ENCODE results near the gene PLIN1. TPM values are rescaled to one million over a fixed set of nuclear protein-coding genes. Genes with fewer than 3 reads are reported as not detected.

The PLIN1 gene
- total RNA-seq, 1 experiment from 2014 or later: not detected

- Histone ChIP-seq H3K27ac (no peak overlapping the region), H3K36me3 (no peaks in the 10 kb centered on the region), H3K27me3 (0 out of 2 replicates have a peak, but pooled peaks cover 7% of the 10 kb centered on the region), H3K4me3 (no peak overlapping the region), H3K4me1 (peaks cover 4% of the 10 kb centered on the region; the same call in 1 of the 2 replicates), H3K9me3 (replicated peaks) (no peaks in the 10 kb centered on the region)
- DNase-seq: no peak
These were observed 12.1 kb downstream of the PLIN1 start for GRCh38 chr15:89666858-89667705.

GRCh38 chr15:89666184-89666857, 12.8 kb downstream of the PLIN1 start:
- Histone ChIP-seq H3K36me3 (no peaks in the 10 kb centered on the region), H3K9me3 (replicated peaks) (no peaks in the 10 kb centered on the region), H3K27ac (no peak overlapping the region), H3K27me3 (0 out of 2 replicates have a peak, but pooled peaks cover 7% of the 10 kb centered on the region), H3K4me3 (no peak overlapping the region), H3K4me1 (peaks cover 4% of the 10 kb centered on the region; the same call in 1 of the 2 replicates)
- no peak for DNase-seq

- Histone ChIP-seq H3K36me3 (no peaks in the 10 kb centered on the region), H3K27me3 (0 out of 2 replicates have a peak, but pooled peaks cover 4% of the 10 kb centered on the region), H3K4me1 (peaks cover 4% of the 10 kb centered on the region; the same call in 1 of the 2 replicates), H3K4me3 (no peak overlapping the region), H3K9me3 (replicated peaks) (no peaks in the 10 kb centered on the region), H3K27ac (no peak overlapping the region)
- no peak for DNase-seq
These were observed 13.6 kb downstream of the PLIN1 start for GRCh38 chr15:89665449-89666181.

GRCh38 chr15:89664441-89665350, 14.5 kb downstream of the PLIN1 start:
- no peaks in the 10 kb centered on the region for H3K36me3 ChIP-seq
- H3K27me3 ChIP-seq: 0 out of 2 replicates have a peak, but pooled peaks cover 3% of the 10 kb centered on the region
- no peak overlapping the region for H3K27ac ChIP-seq
- no peak overlapping the region for H3K4me3 ChIP-seq
- DNase-seq: no peak
- H3K9me3 ChIP-seq (replicated peaks): no peaks in the 10 kb centered on the region
- H3K4me1 ChIP-seq: peaks cover 4% of the 10 kb centered on the region; the same call in 1 of the 2 replicates

- DNase-seq: peak; percentile 73
- 0 out of 2 replicates have a peak, but pooled peaks cover 3% of the 10 kb centered on the region for H3K27me3 ChIP-seq
- peaks cover 4% of the 10 kb centered on the region; the same call in 1 of the 2 replicates for H3K4me1 ChIP-seq
- H3K9me3 ChIP-seq (replicated peaks): no peaks in the 10 kb centered on the region
- H3K4me3 ChIP-seq: no peak overlapping the region
- no peaks in the 10 kb centered on the region for H3K36me3 ChIP-seq
- peak overlapping the region; percentile 2; the same call in 1 of the 2 replicates for H3K27ac ChIP-seq
These were observed 16.1 kb downstream of the PLIN1 start for GRCh38 chr15:89662893-89663626.

GRCh38 chr15:89660556-89660955, 18.6 kb downstream of the PLIN1 start:
- H3K9me3 ChIP-seq (replicated peaks): no peaks in the 10 kb centered on the region
- H3K4me1 ChIP-seq: peaks cover 7% of the 10 kb centered on the region; the same call in 1 of the 2 replicates
- no peak overlapping the region for H3K27ac ChIP-seq
- 0 out of 2 replicates have a peak, but pooled peaks cover 3% of the 10 kb centered on the region for H3K27me3 ChIP-seq
- no peak overlapping the region for H3K4me3 ChIP-seq
- DNase-seq: no peak
- no peaks in the 10 kb centered on the region for H3K36me3 ChIP-seq

- no peak overlapping the region for H3K27ac ChIP-seq
- no peak for DNase-seq
- no peaks in the 10 kb centered on the region for H3K27me3 ChIP-seq
- no peaks in the 10 kb centered on the region for H3K36me3 ChIP-seq
- H3K4me1 ChIP-seq: peaks cover 7% of the 10 kb centered on the region; the same call in 1 of the 2 replicates
- H3K4me3 ChIP-seq: no peak overlapping the region
- no peaks in the 10 kb centered on the region for H3K9me3 ChIP-seq (replicated peaks)
These were observed 19.9 kb downstream of the PLIN1 start for GRCh38 chr15:89659295-89659694.

- H3K27me3 ChIP-seq: no peaks in the 10 kb centered on the region
- no peak overlapping the region for H3K27ac ChIP-seq
- peaks cover 5% of the 10 kb centered on the region; the same call in 1 of the 2 replicates for H3K4me1 ChIP-seq
- no peaks in the 10 kb centered on the region for H3K9me3 ChIP-seq (replicated peaks)
- no peak overlapping the region for H3K4me3 ChIP-seq
- no peak for DNase-seq
- H3K36me3 ChIP-seq: no peaks in the 10 kb centered on the region
These were observed 21.4 kb downstream of the PLIN1 start for GRCh38 chr15:89657686-89658200.

GRCh38 chr15:89656116-89656815, 22.9 kb downstream of the PLIN1 start:
- Histone ChIP-seq H3K4me3 (no peak overlapping the region; the same call in 1 of the 2 replicates), H3K4me1 (peaks cover 3% of the 10 kb centered on the region; the same call in 1 of the 2 replicates), H3K27ac (no peak overlapping the region), H3K36me3 (no peaks in the 10 kb centered on the region), H3K9me3 (replicated peaks) (no peaks in the 10 kb centered on the region), H3K27me3 (no peaks in the 10 kb centered on the region)
- no peak for DNase-seq

- Histone ChIP-seq H3K9me3 (replicated peaks) (no peaks in the 10 kb centered on the region), H3K4me3 (peak within 1 kb of the TSS; percentile 73), H3K4me1 (peaks cover 3% of the 10 kb centered on the region; the same call in 1 of the 2 replicates), H3K36me3 (no peaks in the 10 kb centered on the region), H3K27me3 (no peaks in the 10 kb centered on the region), H3K27ac (no peak within 1 kb of the TSS)
- peak; percentile 43 to 53 for DNase-seq
These were observed 24.0 kb downstream of the PLIN1 start, which contains the start of gene KIF7 for GRCh38 chr15:89654847-89655805. KIF7 (minus strand) TSS chr15:89655467; CDS start chr15:89652930, 2,537 bp downstream.

- H3K4me1 ChIP-seq: peaks cover 3% of the 10 kb centered on the region; the same call in 1 of the 2 replicates
- no peak overlapping the region for H3K27ac ChIP-seq
- no peak for DNase-seq
- peak overlapping the region; percentile 73 for H3K4me3 ChIP-seq
- H3K9me3 ChIP-seq (replicated peaks): no peaks in the 10 kb centered on the region
- H3K36me3 ChIP-seq: no peaks in the 10 kb centered on the region
- H3K27me3 ChIP-seq: no peaks in the 10 kb centered on the region
These were observed 24.8 kb downstream of the PLIN1 start for GRCh38 chr15:89654301-89654761.

Measured in SJCRH30 (cell line).